Activated CD8-positive, alpha-beta memory T cell treated with anti-CD3 and anti-CD28 coated beads, Interleukin-2, amount 10 ng/mL, durations not matched to agents 7 days and 5 days (primary cell): ENCODE results near the gene ALG12. TPM values are rescaled to one million over a fixed set of nuclear protein-coding genes. Genes with fewer than 3 reads are reported as not detected.

Source experiments
- ATAC-seq: fragments of 150-1000 bp; cut with Tn5 transposase; one replicate; pipeline ENCODE4 v1.10.0; 2021; ENCODE audit warnings: moderate library complexity
- CTCF ChIA-PET: fragments of 350-600 bp; sonication (Branson Sonifier 250); formaldehyde crosslinking; loops from one replicate; lab custom pipeline; 2021; ENCODE audit warnings: antibody characterized with exemption; lab: Charles Lee
- DNase-seq: peaks from one replicate; pipeline ENCODE4 v3.0.0-alpha.2; 2020
- H3K27ac Mint-ChIP-seq: one replicate; pipeline ENCODE4 v1.8.0; 2021; ENCODE audit warnings: mild to moderate bottlenecking, mixed read lengths
- H3K27me3 Mint-ChIP-seq: one replicate; pipeline ENCODE4 v1.8.0; 2021; ENCODE audit warnings: mixed read lengths
- H3K36me3 Mint-ChIP-seq: one replicate; pipeline ENCODE4 v1.8.0; 2021; ENCODE audit warnings: mild to moderate bottlenecking, mixed read lengths
- H3K4me1 Mint-ChIP-seq: one replicate; pipeline ENCODE4 v1.8.0; 2021; ENCODE audit warnings: mixed read lengths
- H3K4me3 Mint-ChIP-seq: one replicate; pipeline ENCODE4 v1.8.0; 2021; ENCODE audit warnings: mild to moderate bottlenecking, moderate library complexity, mixed read lengths
- H3K9me3 Mint-ChIP-seq: one replicate; pipeline ENCODE4 v1.8.0; 2022; ENCODE audit warnings: low read depth, mixed read lengths
- total RNA-seq, 2 experiments: library from RNA; stranded (reverse); gene quantifications; one replicate each; pipeline ENCODE4 v1.2.3, GENCODE V29; 2021

Gene ALG12
- total RNA-seq, 2 experiments from 2014 or later, result 16.8 to 18.8 TPM

DNA sequence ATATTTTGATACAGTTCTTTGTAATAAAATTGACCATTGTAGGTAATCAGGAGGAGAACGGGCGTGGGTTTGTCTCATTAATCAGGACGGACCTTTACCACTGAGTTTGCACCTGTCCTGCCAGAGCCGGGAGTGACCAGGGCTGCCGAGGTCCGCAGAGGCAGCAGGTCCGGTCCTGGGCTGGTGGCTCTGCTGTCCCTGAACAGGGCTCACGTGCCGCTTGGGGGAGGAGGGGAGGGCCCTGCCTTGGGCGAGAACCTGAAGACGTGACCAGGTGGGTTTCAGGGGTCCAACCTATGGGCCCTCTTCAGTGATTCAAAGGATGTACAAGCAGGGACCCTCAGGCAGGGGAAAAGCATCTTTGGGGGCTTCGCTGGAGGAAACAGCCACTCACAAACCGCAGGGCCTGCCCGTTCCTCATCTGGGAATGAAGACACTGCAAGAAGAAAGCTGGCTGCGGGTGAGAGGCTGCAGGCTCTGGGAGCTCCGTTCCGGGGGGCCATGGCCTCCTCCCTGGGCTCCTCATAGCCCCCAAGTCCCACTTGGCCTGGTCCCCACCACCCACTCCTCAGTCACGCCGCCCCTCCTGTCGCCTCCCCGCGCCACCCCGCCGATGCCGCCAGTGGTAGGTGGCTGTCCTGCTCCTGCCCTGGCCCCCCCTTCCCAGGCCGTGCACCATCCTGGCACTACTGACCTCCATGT, 9.4 kb upstream of the ALG12 start:
- Mint-ChIP-seq H3K36me3 (peaks cover 2% of the 10 kb centered on the region), H3K4me3 (no peak overlapping the region), H3K4me1 (peaks cover 38% of the 10 kb centered on the region), H3K27ac (peak overlapping the region; percentile 27), H3K9me3 (no peaks in the 10 kb centered on the region), H3K27me3 (no peaks in the 10 kb centered on the region)
- CTCF ChIA-PET, result interaction anchor here (1.0 to 3.5 kb wide), 4 partner anchors 66 to 160 kb away, joined by 3 to 34 read pairs (median 3); no protein-coding TSS in a partner anchor
- DNase-seq (no peak), ATAC-seq (no peak)

DNA sequence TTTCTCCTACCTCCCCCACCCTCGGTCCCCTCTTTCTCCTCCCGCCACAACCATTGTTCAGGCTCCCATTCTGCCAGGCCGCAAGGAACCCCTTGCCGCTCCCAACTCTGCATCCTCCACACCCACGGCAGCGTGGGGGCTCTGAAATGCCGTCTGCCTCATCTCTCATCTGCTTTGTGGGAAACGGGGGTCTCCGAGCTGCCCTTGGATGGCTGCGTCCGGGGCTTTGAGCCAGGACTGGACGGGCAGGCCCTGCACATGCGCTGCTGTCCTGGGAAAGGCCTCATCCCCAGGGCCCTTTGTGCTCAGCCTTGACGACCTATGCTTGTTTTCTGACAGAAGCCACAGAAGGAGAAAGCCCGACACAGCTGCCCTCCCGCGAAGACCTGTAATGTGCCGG, 8.7 kb upstream of the ALG12 start:
- peaks cover 38% of the 10 kb centered on the region for H3K4me1 Mint-ChIP-seq
- H3K36me3 Mint-ChIP-seq, result peaks cover 2% of the 10 kb centered on the region
- DNase-seq, result no peak
- CTCF ChIA-PET, result interaction anchor here (1.0 to 3.5 kb wide), 3 partner anchors 67 to 159 kb away, joined by 3 to 34 read pairs (median 3); no protein-coding TSS in a partner anchor
- peak overlapping the region; percentile 74 for H3K27ac Mint-ChIP-seq
- no peak overlapping the region for H3K4me3 Mint-ChIP-seq
- no peaks in the 10 kb centered on the region for H3K9me3 Mint-ChIP-seq
- ATAC-seq, result no peak
- H3K27me3 Mint-ChIP-seq, result no peaks in the 10 kb centered on the region

DNA sequence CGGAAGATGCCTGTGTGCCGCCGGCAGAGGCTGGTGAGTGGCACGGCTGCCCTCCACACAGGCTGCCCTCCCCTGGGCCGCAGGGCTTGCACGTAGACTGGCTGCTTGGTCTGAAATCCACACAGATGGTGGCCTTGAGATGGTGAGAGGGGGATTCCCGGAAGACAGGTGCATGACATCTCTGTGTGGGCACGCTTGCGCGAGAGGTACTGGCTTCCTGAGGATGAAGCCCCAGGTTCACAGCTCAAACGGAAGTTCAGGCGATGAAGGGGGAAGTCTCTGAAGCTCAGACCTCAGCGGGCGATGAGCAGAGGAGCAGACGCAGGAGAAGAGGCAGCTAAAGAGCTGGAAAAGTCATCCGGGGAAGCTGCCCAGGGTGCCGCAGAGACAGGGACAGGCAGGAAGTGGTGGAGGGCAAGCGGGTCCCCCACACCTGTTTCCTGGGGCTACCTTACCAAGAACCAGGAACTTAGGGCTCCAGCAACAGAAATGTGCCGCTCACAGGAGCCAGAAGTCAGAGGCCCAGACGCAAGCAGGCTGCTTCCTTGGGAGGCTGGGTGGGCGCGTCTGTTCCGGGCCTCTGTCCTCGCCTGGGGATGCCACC, 7.4 kb upstream of the ALG12 start:
- DNase-seq, result peak; percentile 75
- H3K27me3 Mint-ChIP-seq, result no peaks in the 10 kb centered on the region
- peaks cover 26% of the 10 kb centered on the region for H3K4me1 Mint-ChIP-seq
- no peaks in the 10 kb centered on the region for H3K9me3 Mint-ChIP-seq
- ATAC-seq, result peak; percentile 63
- peaks cover 2% of the 10 kb centered on the region for H3K36me3 Mint-ChIP-seq
- CTCF ChIA-PET, result interaction anchor here (1.0 to 3.5 kb wide), 3 partner anchors 105 to 194 kb away, joined by 3 to 34 read pairs (median 23); no protein-coding TSS in a partner anchor
- peak overlapping the region; percentile 66 for H3K4me3 Mint-ChIP-seq
- peak overlapping the region; percentile 90 for H3K27ac Mint-ChIP-seq

DNA sequence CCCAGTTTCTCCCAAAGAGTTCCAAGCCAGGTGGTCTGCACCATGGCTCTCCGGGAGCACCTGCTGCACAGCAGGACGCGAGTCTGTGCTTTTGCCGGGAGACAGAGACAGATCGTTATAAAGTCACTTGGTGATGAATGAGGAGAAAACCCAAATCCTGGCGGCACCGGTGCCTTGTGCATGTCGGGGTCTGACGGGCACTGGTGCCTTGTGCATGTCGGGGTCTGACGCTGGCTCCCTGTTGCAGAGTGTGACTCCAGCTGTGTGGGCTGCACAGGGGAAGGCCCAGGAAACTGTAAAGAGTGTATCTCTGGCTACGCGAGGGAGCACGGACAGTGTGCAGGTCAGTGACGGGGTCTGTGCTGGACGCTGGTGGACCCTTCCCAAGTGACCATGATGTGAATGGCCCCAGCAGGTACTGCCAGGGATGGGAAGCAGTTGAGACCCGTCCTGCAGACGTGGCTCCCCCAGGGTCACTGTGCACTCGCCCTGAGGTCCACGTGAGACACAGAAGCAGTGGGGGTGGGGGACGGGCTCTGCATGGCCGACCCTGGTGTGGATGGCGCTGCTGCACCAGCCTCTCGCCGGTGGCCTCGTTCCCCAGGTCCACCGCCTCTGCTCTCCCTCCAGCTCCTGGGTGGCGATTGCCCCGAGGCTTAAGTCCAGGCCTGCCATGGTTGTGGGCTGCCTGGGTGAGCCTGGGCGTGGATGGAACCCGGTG, 6.0 kb upstream of the ALG12 start:
- no peaks in the 10 kb centered on the region for H3K27me3 Mint-ChIP-seq
- CTCF ChIA-PET, result interaction anchor here (1.2 to 1.3 kb wide), 2 partner anchors 106 to 157 kb away, joined by 3 to 4 read pairs; no protein-coding TSS in a partner anchor
- peaks cover 2% of the 10 kb centered on the region for H3K36me3 Mint-ChIP-seq
- ATAC-seq (no peak), DNase-seq (no peak)
- H3K4me1 Mint-ChIP-seq, result peaks cover 29% of the 10 kb centered on the region
- peak overlapping the region; percentile 26 for H3K27ac Mint-ChIP-seq
- no peak overlapping the region for H3K4me3 Mint-ChIP-seq
- no peaks in the 10 kb centered on the region for H3K9me3 Mint-ChIP-seq

DNA sequence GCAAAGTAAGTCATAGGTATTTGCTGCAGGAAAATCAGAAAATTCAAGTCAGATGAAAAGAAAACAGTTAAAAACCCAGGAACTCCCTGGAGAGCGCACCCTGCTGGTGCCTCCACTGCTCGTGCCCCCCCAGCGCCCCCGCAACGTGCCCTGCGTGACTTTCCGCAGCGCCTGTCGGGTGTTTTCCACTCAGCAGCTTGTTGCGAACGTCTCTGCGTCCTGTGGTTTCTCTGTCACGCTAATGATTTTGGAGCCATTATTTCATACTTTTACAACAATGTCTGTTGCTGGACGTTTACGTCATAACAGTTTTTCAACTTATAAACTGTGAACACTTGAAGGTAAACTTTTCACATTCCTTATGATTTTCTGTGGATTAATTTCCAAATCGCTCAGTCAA, 5.2 kb upstream of the ALG12 start:
- Mint-ChIP-seq H3K27ac (no peak overlapping the region), H3K9me3 (no peaks in the 10 kb centered on the region), H3K4me1 (peaks cover 30% of the 10 kb centered on the region), H3K36me3 (peaks cover 2% of the 10 kb centered on the region), H3K27me3 (no peaks in the 10 kb centered on the region), H3K4me3 (no peak overlapping the region)
- CTCF ChIA-PET, result interaction anchor here (1.2 to 1.3 kb wide), 2 partner anchors 107 to 156 kb away, joined by 3 to 4 read pairs; no protein-coding TSS in a partner anchor
- ATAC-seq (no peak), DNase-seq (no peak)

DNA sequence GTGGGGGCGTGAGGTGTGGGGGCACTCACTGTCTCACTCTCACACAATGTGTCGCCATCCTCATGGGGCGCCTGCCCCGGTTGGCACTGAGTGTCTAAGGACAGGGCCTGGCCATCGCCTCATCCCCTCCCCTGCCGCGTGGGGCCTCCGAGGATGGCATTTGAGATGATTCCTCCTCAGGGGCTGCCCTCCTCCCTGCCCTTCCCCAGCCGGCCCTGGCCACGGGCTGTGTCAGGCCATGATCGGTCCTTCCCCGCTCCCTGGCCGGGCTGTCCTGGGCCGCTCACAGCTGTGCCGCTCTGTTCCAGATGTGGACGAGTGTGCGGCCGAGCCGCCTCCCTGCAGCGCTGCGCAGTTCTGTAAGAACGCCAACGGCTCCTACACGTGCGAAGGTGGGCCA, 4.7 kb upstream of the ALG12 start:
- Mint-ChIP-seq H3K9me3 (no peaks in the 10 kb centered on the region), H3K27ac (no peak overlapping the region), H3K4me3 (no peak overlapping the region), H3K27me3 (no peaks in the 10 kb centered on the region), H3K36me3 (peaks cover 2% of the 10 kb centered on the region), H3K4me1 (peaks cover 30% of the 10 kb centered on the region)
- DNase-seq, result no peak
- no peak for ATAC-seq
- CTCF ChIA-PET, result no interaction called here

DNA sequence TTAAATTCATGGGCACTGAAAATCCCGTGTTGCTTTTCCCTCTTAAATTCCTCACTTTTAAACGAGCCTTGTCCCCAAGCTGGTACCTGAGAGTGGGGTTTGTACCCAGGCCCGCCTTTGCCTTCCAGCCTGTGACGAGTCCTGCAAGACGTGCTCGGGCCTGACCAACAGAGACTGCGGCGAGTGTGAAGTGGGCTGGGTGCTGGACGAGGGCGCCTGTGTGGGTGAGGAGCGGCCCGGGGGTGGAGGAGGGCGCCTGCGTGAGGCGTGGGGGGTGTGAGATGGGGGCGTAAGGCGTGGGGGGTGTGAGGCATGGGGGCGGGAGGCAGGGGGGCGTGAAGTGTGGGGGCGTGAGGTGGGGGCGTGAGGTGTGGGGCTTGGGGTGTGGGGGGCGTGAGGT, 4.2 kb upstream of the ALG12 start:
- CTCF ChIA-PET, result interaction anchor here (0.9 kb wide), 1 partner anchor 8 kb away, joined by 4 read pairs; no protein-coding TSS in a partner anchor
- Mint-ChIP-seq H3K4me1 (peaks cover 32% of the 10 kb centered on the region), H3K27ac (no peak overlapping the region), H3K9me3 (no peaks in the 10 kb centered on the region), H3K4me3 (no peak overlapping the region), H3K27me3 (no peaks in the 10 kb centered on the region), H3K36me3 (peaks cover 2% of the 10 kb centered on the region)
- ATAC-seq (no peak), DNase-seq (no peak)

DNA sequence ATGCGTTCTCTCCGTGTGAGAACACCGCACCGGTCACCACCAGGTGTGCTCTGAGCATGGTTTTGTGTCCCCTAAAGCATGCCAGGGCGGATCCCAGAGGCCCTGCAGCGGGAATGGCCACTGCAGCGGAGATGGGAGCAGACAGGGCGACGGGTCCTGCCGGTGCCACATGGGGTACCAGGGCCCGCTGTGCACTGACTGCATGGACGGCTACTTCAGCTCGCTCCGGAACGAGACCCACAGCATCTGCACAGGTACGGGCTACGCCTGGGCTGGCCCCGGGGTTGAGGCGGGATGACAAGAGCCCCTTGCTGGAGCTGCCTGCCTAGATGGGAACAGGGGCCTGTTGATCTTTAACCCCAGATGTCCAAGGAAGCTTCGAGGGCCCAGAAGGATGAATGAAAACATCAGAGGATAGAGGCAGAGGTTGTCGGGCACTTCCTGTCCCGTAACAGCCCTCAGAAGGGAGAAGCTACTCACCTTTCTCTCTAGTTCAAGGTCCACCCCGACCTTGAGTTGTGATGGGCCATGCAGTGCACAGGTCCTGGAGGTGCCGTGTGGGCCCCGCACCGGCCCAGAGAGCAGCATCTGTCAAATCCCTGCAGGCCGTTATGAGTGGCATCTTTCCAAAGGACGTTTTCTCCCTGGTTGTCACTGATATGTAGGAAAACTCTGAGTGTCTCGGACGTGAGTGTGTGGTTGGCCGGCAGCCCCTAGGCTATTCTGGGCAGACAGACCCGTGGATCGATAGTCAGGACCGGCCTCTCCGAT, 3.5 kb upstream of the ALG12 start:
- DNase-seq, result no peak
- Mint-ChIP-seq H3K27ac (no peak overlapping the region), H3K36me3 (peaks cover 2% of the 10 kb centered on the region), H3K9me3 (no peaks in the 10 kb centered on the region), H3K27me3 (no peaks in the 10 kb centered on the region), H3K4me3 (no peak overlapping the region), H3K4me1 (peaks cover 35% of the 10 kb centered on the region)
- no peak for ATAC-seq
- CTCF ChIA-PET, result interaction anchor here (0.9 kb wide), 1 partner anchor 9 kb away, joined by 4 read pairs; no protein-coding TSS in a partner anchor

DNA sequence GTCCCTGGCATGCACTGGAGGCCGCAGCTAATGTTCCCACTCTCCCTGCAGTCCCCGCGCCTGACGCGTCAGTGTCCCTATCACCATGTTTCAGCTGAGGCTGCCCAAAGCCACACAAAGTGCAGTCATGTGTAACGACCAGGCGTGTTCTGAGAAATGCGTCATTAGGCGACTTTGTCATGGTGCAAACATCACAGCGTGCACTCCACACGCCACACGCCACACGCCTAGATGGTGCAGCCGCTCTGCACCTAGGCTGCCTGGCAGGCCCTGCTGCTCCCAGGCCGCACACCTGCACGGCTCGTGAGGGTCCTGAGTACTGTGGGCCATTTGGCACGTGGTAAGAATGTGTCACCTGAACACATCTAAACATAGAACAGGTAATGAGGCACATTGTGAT, 2.6 kb upstream of the ALG12 start:
- ATAC-seq (no peak), DNase-seq (no peak)
- CTCF ChIA-PET, result interaction anchor here (1.3 kb wide), 1 partner anchor 153 kb away, joined by 4 read pairs; no protein-coding TSS in a partner anchor
- no peak overlapping the region for H3K27ac Mint-ChIP-seq
- H3K9me3 Mint-ChIP-seq, result no peaks in the 10 kb centered on the region
- no peaks in the 10 kb centered on the region for H3K27me3 Mint-ChIP-seq
- peaks cover 29% of the 10 kb centered on the region for H3K4me1 Mint-ChIP-seq
- peaks cover 2% of the 10 kb centered on the region for H3K36me3 Mint-ChIP-seq
- H3K4me3 Mint-ChIP-seq, result no peak overlapping the region

DNA sequence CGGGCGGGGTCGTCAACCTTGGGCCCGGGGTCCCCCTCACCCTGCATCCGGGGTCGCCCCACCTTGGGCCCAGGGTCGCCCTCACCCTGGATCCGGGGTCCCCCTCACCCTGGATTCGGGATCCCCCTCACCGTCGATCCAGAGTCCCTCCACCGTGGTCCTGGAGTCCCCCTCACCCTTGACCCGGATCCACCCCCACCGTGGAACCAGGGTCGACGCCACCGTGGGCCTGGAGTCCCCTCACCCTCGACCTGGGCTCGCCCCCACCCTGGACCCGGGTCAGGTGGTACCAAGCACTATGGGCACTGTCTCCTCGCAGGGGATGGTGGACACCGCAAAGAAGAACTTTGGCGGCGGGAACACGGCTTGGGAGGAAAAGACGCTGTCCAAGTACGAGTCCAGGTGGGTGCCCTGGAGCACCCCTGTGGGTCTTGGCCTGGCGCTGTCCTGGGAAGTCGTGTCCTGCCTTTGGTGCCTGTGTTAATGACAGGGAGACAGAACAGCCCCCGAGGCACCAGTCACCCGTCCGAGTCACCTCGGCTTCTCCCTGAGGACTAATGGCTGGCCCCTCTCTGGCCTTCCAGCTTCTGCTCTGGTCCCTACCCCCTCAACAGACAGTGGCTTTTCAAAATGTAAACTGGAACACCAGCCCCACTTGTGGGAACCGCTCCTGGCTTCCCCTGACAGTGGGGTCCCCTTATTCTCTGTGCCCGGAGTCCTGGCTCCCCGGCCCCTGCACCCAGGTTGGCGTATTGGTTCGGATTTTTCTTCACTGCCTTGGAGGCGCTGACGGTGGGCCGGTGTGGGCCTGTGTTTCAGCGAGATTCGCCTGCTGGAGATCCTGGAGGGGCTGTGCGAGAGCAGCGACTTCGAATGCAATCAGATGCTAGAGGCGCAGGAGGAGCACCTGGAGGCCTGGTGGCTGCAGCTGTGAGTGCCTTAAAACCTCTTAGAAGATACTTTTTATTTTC, 958 bp upstream of the ALG12 start:
- CTCF ChIA-PET, result interaction anchor here (0.6 to 2.8 kb wide), 5 partner anchors 45 to 152 kb away, joined by 3 to 12 read pairs (median 3); no protein-coding TSS in a partner anchor

DNA sequence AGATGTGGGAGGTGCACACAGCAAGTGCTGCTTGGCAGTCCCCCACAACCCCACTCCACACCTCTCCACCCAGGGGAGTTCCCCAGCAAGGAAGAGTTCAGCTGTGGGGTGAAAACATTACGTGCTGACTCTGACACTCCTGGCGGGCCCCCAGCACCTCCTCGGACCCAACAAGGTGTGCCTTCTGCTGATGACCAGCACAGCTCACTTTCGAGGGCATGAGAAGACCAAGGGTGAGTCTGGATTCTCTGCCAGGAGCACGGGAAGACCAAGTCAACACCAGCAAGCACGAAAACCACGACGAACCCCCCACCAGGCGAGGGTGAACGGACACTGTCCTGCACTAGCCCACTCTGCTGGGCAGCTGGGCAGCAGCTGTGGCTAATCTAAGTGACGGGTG, 1.4 kb downstream of the ALG12 start:
- CTCF ChIA-PET, result interaction anchor here (0.9 to 2.8 kb wide), 2 partner anchors 114 to 150 kb away, joined by 3 to 12 read pairs; no protein-coding TSS in a partner anchor
- ATAC-seq (no peak), DNase-seq (no peak)
- Mint-ChIP-seq H3K4me1 (peaks cover 21% of the 10 kb centered on the region), H3K9me3 (no peaks in the 10 kb centered on the region), H3K36me3 (peaks cover 2% of the 10 kb centered on the region), H3K4me3 (peak overlapping the region; percentile 78), H3K27ac (peak overlapping the region; percentile 86), H3K27me3 (no peaks in the 10 kb centered on the region)

More for the DNA sequence above, 958 bp upstream of the ALG12 start:
- H3K27ac Mint-ChIP-seq, result peak overlapping the region; percentile 48
- no peaks in the 10 kb centered on the region for H3K9me3 Mint-ChIP-seq
- H3K27me3 Mint-ChIP-seq, result no peaks in the 10 kb centered on the region
- no peak for ATAC-seq
- peak overlapping the region; percentile 53 for H3K4me3 Mint-ChIP-seq
- peaks cover 21% of the 10 kb centered on the region for H3K4me1 Mint-ChIP-seq
- no peak for DNase-seq
- no peaks in the 10 kb centered on the region for H3K36me3 Mint-ChIP-seq
